Measurements from ENCODE around the gene TNFAIP8L1.

TNFAIP8L1 gene

DNA sequence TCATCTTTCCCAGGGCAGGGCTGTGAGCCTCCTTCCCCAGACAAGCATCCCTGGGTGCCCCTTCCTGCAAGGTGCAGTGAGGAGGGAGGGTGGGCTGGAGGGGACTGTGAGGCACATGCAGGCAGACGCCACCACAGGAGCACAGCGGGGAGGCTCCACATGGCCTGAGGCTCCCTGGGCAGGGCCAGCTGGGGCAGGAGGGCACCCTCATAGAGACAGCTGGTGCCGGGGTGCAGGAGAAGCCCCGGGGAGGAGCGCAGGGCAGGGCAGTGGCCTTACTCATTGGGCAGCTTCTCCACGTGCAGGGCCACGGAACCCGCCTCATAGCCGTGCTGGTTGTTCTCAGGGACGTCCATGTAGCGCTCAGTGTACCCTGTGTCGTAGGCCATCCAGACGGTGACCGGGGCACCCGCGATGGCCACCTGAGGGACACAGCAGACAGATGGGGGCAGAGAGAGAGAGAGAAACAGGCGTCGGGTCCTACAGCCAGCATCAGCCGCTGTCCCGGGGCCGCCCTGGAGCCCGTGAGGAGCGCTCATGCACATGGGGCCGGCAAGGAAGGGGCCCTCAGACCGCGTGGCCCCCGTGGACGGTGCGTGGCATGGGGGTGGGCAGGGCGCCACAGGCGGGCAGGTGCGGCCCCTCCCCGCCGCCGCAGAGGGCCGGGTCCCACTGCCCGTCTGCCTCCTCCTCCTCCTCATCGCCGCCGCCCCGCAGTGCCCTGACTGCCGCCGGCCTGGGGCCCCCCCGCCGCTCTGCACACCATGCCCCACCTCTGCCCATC is 43.3 kb downstream of the TNFAIP8L1 start:
- no peak for DNase-seq

DNA sequence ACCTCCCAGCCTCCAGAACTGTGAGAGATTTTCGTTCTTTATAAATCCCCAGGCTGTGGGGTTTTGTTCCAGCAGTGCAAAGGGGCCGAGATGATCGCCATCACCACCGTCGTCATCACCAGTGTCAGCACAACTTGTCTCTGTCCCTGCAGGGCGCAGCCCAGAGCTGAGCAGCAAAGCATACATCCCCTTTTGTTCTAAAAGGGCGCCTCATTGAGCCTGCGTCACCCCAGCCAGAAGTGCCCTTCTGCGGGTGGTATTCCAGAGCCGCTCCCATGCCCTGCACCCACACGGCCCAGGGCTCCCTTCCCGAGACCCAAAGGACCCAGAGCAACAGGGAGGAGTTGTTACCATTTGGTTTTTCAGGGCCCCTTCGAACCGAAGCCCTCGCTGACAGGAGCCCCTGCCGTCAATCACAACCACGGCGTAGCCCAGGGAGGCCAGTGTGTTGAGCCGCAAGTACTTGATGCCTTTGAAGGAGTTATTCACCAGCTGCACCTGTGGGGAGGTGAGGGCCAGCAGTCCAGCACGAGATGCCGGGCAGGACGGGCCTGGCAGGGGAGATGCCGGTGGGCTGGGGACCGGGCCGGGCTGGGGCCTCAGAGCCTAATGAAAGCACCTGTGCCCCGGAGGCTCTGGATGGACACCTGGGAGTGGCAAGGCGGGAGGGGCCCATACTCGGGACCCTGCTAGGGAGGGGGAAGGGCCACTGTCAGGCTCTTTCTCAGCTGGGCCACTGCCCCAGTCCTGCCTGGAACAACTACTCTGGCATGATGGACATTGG is 45.2 kb downstream of the TNFAIP8L1 start:
- no peak for DNase-seq

DNA sequence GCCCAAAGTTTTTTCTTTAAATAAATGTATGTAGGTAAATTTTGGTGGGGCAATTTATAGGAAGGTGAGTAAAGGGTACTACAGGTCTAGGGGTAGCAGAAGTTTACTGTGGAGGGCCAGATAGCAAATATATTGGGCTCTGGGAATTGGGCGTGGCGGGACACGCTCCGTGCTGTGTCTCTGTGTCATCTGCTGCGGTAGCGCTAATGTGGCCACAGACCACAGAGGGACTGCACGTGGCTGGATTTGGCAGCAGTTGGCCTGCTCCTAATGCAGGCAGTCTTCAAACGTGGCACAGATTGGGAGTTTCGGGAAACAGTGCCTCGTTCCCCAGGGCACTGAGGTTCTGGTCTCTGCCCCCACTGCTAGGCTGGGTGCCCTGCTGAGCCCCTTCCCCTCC is 47.4 kb downstream of the TNFAIP8L1 start:
- no peak for DNase-seq

DNA sequence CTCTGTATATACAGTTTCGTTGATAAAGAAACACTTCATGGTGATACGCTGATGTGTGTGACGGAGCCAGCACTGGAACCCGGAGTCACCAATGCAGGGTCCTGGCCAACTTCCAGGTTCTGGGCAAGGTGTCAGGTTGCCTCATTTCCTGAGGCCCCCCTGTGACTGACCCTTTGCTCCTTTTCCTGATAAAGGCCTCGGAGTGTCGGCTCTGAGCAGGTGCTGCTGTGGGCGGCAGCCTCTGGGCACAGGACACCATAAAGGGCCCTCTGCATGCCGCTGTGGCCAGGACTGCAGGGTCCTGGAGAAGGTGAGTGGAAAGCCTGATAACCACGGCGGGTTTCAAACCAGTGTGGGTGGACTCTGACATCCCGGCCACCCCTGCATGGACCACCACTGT is 48.1 kb downstream of the TNFAIP8L1 start:
- no peak for DNase-seq

DNA sequence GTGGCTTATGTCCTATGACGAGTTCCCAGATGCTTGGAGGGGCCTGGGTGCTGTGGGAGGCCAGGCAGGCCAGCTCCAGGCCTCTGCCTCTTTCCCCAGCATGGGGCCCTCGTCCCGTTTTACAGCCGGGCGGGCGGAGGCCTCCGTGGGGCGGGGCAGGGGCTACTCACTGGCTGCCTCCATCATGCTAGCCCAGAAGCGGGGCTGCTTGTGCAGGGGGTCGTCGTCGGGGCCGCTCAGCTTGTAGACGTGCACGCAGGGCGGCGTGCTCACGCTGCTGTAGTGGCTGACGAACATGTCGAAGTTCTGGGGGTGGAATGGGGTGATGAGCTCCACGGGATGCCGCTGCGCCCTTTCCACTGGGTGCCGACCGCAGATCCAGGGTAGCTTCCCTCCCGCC is 49.3 kb downstream of the TNFAIP8L1 start:
- DNase-seq = no peak

DNA sequence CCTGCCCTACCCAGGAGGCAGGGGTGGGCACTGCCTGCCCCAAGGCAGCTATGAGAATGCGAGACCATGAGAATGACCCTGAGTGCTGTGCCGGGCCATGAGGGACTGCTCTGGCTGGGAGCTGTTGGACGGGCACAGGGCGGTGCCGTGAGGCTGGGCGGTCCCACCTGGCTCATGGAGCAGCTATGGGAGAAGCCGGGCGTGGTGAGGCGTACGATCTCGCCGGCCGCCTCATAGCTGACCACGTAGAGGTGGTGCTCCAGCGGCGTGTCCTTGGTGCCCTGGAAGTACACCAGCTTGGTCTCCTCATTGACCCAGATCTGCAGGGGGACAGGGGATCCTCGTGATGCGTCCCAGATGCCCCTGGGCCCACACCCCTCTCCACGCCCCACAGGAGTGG is 50.1 kb downstream of the TNFAIP8L1 start:
- DNase-seq = no peak

DNA sequence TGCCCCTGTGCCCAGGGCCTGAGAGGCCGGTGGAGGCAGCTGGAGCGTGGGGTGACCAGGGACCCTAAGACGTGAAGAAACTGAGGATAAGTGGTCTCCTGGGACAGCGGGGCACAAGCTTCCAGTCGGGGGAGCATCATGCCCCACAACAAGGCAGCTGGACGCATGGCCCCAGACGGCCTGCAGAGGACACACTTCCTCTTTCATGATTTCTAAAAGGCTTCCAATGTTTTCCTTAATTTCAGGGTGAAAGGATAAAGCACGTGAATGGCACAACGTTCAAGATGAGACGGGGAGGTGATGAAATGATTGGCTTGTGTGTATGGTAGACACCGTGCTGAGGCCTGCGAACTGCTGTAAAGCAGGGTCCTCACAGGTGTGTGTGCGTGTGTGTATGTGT is 51.0 kb downstream of the TNFAIP8L1 start:
- no peak for DNase-seq

DNA sequence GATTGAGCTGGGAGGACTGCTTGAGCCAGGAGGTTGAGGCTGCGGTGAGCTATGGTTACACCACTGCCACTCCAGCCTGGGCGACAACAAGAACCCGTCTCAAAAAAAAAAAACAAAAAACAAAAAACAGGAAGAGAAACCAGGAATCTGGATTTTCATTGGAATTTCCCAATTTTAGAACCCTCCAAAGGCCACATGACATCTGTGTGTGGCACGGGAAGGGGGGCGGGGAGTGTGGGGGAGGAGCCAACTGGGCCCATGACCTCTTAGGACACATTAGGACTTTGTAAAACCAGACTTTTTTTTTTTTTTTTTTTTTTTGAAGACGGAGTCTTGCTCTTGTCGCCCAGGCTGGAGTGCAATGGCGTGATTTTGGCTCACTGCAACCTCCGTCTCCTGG is 52.1 kb downstream of the TNFAIP8L1 start:
- DNase-seq = no peak

DNA sequence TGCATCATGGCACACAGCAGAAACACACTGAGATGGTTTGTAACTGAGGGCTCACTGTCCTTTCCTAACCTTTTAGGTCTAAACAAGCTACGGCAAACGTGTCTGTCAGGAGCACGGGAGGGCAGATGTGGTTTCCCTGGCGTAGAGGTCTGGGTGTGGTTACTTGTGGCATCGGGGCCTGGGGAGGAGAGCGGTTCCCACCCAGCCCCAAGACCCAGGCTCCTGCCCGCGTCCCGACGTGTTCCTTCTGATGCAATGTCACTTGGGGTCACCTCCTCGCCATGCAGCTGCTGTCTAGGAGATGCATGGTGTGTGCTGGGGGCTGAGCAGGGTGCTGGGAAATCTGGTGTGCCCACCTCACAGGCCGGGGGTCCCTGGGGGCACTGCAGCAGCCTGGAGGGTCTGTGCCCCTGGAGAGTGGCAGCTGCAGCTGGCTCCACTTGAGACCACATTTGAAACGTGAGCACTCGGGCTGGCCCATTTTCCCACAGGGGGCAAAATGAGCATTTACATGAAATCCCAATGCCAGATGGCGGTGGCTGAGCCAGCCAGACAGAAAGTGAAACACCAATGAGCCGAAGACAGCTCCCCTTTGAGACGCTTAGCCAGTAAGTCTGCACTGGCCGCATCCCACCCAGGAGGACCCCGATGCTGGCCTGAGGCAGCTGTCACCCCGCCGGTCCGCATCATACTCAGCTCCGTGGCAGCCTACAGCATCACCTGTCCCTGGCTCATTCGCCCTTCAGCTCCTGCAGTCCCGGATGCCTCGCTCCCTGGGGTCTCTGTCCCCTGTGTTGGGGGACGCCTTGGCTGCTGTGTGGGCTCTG is 53.1 kb downstream of the TNFAIP8L1 start:
- no peak for DNase-seq

DNA sequence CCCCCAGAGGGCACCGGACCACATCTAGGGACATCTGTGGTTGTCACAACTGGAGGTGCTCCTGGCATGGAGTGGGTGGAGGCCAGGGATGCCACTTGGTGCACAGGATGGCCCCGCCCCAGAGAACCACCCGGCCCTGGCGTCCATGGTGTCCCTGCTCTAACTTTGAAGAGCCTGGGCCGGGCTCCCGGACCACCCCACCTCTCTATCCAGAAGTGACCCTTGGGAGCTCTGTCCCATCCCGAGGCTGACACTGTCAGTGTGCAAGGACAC is 53.7 kb downstream of the TNFAIP8L1 start:
- DNase-seq = no peak

DNA sequence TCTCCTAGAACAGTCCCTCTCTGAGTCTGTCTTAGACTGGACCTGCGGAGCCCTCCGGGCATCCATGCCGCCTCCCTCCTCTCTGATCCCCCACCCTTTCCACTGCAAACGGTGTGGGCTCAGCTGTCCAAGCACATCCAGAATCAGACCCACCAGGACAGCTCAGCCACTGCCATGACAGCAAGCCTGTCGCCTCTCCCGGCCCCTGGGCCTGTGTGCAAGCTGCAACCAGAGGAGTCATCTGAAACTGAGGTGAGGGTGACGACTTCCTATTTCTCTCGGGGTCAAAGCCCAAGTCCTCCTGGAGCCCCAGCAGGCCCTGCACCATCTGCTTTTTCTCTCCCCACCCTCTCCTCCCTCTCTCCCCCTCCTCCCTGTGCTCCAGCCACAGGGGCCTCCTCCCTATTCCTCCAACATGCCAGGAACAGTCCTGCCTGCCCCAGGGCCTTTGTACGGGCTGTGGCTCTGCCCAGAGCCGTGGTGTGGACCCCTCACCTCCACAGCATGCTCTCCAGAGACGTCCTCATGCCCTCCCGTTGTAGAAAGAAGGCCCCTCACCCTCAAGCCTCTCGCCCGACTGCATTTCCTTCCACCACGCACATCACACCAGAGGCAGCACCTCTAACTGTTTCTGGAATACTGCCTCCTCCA is 54.3 kb downstream of the TNFAIP8L1 start:
- DNase-seq = no peak

DNA sequence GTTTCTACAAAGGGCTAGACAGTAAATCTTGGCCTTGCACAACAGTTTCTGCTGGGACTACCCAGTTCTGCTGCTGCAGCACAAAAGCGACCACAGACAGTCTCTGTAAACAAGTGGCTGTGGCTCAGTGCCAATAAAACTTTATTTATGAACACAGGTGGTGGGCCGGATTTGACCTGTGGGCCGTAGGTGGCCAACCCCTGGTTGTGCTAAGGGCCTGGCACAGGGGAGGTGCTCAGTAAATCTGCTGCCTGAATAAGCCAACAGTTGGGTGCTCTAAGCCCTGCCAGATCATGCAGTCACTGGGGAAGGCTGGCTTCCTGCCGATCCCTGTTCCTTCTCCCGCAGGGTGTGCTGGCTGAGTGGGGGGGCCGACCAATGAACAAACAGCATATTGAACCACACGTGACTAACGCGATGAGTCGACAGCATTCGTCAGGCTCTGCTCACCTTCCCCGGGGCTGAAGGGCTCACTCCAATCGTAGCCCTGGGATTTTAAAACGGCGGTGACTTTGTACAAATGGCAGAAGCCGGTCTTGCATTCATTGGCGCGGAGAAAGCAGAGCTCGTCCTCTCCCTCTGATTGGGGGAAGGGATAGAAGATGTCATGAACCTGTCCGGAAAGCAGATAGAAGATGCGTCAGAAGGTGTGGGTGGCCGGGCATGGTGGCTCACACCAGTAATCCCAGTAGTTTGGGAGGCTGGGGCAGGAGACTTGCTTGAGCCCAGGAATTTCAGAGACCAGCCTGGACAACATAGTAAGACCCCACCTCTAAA is 55.1 kb downstream of the TNFAIP8L1 start:
- no peak for DNase-seq

DNA sequence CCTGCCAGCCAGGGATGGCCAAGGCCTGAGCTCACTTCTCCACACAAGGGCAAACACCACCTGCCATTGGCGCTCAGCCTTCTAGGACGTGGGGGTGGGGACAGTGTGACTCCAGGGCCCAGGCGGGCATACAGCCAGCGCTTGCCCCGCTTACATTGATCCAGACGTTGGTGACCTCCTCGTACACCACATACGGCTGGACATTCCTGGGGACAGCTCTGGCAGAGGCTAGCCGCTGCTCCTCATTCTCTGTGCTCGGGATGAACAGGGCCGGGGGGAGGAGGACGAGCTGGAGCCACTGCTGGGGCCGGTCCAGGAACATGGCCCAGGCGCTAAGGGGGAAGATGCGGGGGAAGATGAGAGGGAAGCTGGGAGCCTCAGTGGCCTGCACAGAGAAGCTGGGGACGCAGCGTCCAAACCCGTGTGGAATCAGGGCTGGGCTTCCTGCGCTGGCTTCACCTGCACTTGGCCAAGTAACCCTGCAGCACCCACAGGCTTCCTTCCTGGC is 56.0 kb downstream of the TNFAIP8L1 start:
- DNase-seq = no peak

DNA sequence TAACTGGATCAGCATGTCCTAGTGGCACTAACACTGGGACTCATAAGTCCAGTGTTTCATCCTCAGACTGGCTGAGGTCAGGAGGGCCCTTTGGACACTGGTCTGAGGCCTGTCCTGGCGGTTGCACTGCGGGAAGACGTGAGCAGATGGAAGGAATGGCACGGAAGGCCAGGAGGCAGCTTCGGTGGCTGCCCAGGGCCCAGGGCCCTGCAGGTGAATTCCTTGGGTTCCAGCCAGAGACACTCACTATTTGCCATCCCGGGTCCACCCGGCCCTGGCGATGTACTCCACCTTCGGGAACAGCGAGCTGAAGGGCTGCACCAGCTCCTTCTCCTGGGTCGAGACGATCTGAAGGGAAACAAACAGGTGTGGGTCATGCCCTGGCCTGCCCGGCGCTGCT is 58.0 kb downstream of the TNFAIP8L1 start:
- DNase-seq = no peak

DNA sequence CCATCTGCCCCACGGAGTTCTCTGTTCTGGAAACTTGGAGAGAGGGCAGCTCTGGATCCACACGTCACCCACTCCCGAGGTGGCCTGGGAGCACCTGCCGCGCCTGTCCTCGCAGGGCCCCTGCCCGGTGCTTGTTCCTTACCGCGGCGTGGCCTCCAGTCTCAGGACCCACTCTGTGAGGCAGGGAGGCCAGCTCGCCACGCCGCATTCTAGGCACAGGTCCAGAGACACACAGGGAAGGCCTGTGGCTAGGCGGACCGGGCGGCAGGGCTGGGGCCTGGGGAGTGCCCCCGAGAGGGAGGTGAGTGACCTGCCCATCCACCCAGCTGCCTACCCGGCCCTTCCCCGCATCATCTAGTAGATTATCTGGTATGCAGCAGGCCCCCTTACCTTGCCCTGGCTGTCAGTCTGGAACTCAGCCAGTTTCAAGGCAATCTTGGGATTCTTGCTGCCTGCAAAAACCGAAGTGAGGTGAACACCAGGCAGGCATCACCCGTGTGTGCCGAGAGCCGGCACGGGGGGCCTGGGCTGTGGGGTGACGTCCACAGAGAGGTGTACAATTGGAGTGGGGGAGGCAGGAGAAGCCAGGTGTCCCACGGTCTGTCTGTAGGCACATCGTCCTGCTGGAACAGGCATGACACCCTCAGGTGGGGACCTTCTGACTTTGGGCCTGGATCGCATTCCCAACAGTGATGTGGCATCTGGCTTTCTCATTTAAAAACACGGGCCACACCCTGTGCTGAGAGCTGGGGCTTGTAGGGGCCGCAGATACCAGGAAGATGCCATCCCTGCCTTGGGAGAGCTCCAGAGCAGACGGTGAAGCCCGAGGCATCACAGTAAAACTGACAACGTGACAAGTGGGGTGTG is 60.7 kb downstream of the TNFAIP8L1 start:
- DNase-seq = no peak

DNA sequence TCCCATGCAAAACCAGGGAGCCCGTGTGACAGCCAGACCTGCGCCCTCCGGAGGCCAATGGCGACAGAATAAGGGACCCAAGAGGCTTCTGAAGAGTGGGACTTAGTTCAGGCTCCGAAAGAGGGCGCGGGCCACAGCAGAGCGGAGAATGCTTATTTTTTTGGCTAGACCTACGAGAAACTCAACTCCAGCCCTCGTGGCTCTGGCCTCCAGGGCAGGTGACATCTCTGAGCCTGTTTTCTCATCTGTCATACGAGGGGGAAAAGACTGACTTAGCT is 61.3 kb downstream of the TNFAIP8L1 start:
- DNase-seq = no peak

DNA sequence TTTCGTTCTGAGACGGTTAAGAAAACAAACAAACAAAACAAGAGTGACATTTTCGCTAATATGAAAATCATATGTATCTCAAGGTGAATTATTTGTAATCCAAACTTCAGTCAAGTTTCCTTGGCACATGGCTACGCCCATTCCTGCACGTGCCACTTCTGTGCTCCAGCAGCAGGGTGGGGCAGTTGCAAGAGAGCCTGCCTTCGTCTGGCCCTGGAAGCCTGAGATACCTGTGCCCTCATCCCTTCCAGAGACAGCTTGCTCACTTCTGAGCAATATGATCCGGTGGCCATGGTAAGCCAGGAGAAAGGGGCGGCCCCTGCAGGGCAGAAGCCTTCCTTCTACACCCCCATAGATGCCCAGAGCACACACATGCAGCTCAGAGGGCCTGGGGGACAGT is 62.2 kb downstream of the TNFAIP8L1 start:
- DNase-seq = no peak

DNA sequence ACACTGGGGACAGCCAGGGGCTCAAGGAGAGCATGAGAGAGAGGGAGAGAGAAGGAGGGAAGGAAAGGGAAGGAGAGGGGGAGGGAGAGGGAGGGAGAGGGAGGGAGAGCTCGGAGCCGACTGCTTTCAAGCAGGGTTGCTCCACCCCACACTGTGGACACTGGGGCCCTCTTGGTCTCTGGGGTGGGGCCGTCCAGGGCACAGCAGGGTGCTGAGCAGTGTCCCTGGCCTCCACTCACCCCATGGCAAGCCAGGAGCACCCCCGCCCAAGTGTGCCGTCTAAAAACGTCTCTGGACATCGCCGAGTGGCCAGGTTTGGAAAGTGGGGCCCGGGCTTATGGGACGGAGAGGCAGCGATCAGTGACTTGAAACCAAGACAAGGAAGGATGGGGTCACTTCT is 63.4 kb downstream of the TNFAIP8L1 start:
- no peak for DNase-seq

DNA sequence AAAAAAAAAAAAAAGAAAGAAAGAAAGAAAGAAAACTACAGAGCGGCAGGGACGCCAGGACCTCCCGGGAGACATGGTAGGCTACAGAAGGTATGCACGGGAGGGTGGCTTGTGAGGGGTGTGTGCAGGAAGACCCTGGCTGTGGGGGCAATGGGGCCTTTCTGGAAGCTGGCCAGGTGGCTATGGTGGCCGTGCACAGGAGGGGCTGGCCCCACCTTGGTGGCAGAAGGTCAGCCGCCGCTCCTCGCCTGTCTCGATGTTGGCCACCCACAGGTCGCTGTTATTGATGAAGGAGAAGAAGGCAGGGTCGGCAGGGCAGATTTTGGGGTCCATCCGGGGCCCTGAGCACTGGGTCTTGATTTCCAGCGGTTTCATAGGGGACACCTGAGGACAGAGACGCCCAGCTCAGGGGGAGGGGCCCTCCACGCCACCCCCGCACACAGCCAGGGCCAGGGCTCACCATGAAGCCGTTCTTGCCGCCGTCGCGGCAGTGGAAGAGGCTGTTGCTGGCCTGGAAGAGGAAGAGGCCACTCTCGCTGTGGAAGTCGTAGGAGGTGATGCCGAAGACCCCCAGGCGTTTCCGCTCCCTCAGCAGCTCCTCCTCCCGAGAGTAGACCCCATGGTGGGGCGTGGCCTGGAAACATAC is 64.5 kb downstream of the TNFAIP8L1 start:
- no peak for DNase-seq

DNA sequence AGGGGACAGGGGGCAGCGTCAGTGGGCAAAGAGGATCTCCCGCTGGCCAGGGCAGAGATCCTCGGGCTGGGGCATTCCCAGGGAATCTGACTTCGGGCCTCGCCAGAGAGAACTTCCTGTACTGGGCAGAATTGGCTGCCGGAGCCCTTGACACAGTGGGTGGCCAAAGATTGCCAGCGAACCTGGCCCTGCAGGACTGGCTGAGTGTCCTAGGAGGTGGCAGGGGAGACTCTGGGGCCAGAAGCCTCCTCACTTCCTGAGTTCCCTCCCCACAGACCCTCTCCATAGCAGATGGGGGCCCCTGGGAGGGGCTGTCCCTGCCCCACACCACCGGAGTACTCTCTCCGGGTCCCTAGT is 65.0 kb downstream of the TNFAIP8L1 start:
- no peak for DNase-seq
